ENCODE results near the gene AP5M1.

GRCh38 chr14:57227083-57227482 is 41.7 kb upstream of the AP5M1 start:
- TF ChIP-seq CTCF (IDR thresholded peaks at IDR 0.05), result no peak
- TF ChIP-seq POLR2AphosphoS5 (IDR thresholded peaks at IDR 0.05), result no peak

All from suprapubic skin (tissue), 3 donors.